Stimulated activated naive B cell treated with anti-CD40 and anti-IgM and Interleukin-4, amounts not matched to agents 10 μg/mL and 1 μg/mL and 100 μg/mL, for 72 hours (primary cell): Measurements from ENCODE around the gene GRB10.

Experiments
- ATAC-seq, 2 donors: fragments of 150-1000 bp; cut with Tn5 transposase; replicated peaks; 2 replicates each; pipeline ENCODE4 v1.10.0; 2021; ENCODE audit warnings: moderate library complexity in 1 of 2
- DNase-seq: peaks from one replicate; pipeline ENCODE4 v3.0.0; 2021
- H3K27ac Mint-ChIP-seq: one replicate; pipeline ENCODE4 v1.8.0; 2022; ENCODE audit warnings: mild to moderate bottlenecking, mixed read lengths
- H3K27me3 Mint-ChIP-seq, 2 donors: one replicate each; pipeline ENCODE4 v1.8.0; 2022; ENCODE audit warnings: mixed read lengths in 2 of 2
- H3K36me3 Mint-ChIP-seq, 2 donors: one replicate each; pipeline ENCODE4 v1.8.0; 2022; ENCODE audit warnings: mixed read lengths in 2 of 2, mild to moderate bottlenecking in 1 of 2
- H3K4me1 Mint-ChIP-seq, 2 donors: one replicate each; pipeline ENCODE4 v1.8.0; 2022; ENCODE audit warnings: mixed read lengths in 2 of 2, mild to moderate bottlenecking in 1 of 2
- H3K4me3 Mint-ChIP-seq, 2 donors: one replicate each; pipeline ENCODE4 v1.8.0; 2022; ENCODE audit warnings: mild to moderate bottlenecking in 2 of 2, mixed read lengths in 2 of 2, moderate library complexity in 1 of 2
- H3K9me3 Mint-ChIP-seq, 2 donors: one replicate each; pipeline ENCODE4 v1.8.0; 2022; ENCODE audit warnings: mixed read lengths in 2 of 2, mild to moderate bottlenecking in 1 of 2

Gene GRB10

DNA sequence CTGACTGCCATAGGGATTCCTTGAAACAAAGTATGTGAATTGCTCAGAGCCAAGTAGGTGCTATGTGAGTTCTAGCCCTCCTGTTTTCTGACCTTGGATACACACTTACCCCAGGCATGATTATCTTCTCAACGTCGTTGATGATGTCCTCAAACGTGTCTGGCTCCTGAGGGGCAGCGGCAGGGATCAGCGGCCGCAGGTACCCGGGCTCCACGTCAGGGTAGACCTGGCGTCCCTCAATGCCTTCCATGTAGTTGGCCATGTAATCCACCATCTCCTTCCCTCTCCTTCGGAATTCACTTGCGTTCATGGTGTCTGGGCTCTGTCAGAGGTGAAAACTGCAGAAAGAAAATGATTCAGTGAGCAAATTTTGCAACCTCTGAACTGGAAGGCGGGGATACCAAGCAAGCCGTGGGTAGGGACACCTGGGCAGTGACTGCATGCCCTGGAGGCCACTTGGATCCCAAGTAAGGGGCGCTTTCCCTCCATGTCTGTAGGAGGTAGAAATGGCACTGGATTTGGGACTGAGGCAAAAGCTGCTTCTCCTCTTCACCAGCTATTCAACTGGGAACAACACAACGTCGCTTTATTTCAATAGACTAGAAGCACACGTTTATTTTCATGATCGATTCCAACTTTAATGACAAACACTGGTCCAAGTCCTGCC is 238.8 kb downstream of the GRB10 start:
- Mint-ChIP-seq H3K27me3 (peaks cover 0 to 9% of the 10 kb centered on the region in 2 donors), H3K4me1 (peaks cover 0 to 5% of the 10 kb centered on the region in 2 donors), H3K27ac (no peak overlapping the region), H3K36me3 (no peaks in the 10 kb centered on the region), H3K9me3 (no peaks in the 10 kb centered on the region), H3K4me3 (no peak overlapping the region)
- DNase-seq (no peak), ATAC-seq (no peak)

DNA sequence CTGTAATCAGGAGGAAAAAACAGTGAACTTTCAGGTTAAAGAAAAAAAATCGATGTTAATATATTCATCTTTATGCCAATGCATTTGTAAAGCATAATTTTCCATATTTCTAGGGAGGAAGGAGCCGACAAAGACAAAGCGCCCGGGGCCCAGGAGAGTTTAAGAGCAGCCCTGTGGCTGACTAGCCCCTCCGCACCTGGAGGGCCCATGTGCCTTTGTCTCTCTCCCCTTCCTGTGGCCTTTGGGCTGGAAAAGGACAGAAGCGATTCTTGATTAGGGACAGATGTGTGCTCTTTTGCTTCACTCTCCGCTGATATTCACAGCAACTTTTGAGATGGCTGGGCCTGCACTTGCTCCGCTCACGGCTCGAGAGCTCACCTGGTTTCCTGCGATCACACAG is 240.6 kb downstream of the GRB10 start:
- no peak for DNase-seq
- no peak overlapping the region for H3K27ac Mint-ChIP-seq
- ATAC-seq, result no peak
- H3K4me1 Mint-ChIP-seq, result peaks cover 0 to 5% of the 10 kb centered on the region in 2 donors
- H3K9me3 Mint-ChIP-seq, result no peaks in the 10 kb centered on the region
- H3K27me3 Mint-ChIP-seq, result peaks cover 0 to 4% of the 10 kb centered on the region in 2 donors
- H3K36me3 Mint-ChIP-seq, result no peaks in the 10 kb centered on the region
- H3K4me3 Mint-ChIP-seq, result no peak overlapping the region

DNA sequence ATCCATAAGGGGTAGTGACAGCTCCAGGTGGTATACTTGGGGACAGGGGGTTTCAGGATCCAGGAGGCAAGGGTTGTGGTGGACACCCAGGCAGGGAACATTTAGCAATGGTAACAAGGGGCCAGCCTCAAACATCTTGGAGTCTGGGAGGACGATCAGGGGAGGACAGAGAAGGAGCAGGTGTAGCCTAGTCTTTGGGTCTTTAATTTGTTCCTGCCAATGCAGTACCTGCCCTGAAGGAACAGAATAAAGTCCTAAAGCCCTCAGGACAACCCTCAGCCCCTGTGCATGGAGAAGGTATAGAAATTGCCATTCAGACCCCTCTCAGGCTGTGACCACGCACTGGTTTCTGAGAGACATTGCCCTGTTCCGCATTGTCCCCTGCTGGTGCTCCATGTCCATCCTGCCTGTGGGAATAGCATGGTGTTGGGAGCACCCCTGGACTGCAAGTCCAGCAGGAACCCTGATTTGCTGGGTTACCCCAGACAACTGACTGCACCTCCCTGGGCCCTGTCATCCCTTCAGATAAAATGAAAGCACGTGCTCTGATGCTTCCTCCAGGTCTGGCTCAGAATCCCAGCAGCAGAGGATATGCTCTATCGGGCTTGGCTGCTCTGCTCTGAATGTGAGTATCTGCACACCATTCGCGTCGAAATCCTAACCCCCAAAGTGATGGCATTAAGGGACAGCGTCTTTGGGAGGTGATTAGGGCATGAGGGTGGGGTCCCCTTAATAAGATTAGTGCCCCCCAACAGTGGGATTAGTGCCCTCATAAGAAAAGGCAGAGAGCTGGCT is 241.7 kb downstream of the GRB10 start:
- H3K36me3 Mint-ChIP-seq, result no peaks in the 10 kb centered on the region
- no peak overlapping the region for H3K27ac Mint-ChIP-seq
- H3K4me1 Mint-ChIP-seq, result peaks cover 0 to under 1% of the 10 kb centered on the region in 2 donors
- no peak overlapping the region for H3K4me3 Mint-ChIP-seq
- ATAC-seq (no peak), DNase-seq (no peak)
- H3K9me3 Mint-ChIP-seq, result no peaks in the 10 kb centered on the region
- peaks cover 0 to 4% of the 10 kb centered on the region in 2 donors for H3K27me3 Mint-ChIP-seq
